Astrocyte of the spinal cord (primary cell): Measurements from ENCODE around the gene ZBTB12.

Experiments used
- DNase-seq: peaks from one replicate; pipeline ENCODE4 v3.0.0; 2011; ENCODE audit warnings: low read depth, low spot score
- H3K4me3 ChIP-seq: 2 replicates; pipeline ENCODE4 v1.5.1; 2011; ENCODE audit warnings: low read depth, mild to moderate bottlenecking, low read length, moderate library complexity
- in situ Hi-C: cut with HindIII; loops from 2 replicates; pipeline ENCODE4 v1.10.0; 2017; ENCODE audit warnings: low sequenced_read_pairs
- TF ChIP-seq, protein P1 (sequence below): IDR thresholded peaks from 2 replicates; pipeline ENCODE4 v1.5.1; 2012; ENCODE audit warnings: low read depth, mild to moderate bottlenecking, low read length, inconsistent platforms

ZBTB12 gene

DNA sequence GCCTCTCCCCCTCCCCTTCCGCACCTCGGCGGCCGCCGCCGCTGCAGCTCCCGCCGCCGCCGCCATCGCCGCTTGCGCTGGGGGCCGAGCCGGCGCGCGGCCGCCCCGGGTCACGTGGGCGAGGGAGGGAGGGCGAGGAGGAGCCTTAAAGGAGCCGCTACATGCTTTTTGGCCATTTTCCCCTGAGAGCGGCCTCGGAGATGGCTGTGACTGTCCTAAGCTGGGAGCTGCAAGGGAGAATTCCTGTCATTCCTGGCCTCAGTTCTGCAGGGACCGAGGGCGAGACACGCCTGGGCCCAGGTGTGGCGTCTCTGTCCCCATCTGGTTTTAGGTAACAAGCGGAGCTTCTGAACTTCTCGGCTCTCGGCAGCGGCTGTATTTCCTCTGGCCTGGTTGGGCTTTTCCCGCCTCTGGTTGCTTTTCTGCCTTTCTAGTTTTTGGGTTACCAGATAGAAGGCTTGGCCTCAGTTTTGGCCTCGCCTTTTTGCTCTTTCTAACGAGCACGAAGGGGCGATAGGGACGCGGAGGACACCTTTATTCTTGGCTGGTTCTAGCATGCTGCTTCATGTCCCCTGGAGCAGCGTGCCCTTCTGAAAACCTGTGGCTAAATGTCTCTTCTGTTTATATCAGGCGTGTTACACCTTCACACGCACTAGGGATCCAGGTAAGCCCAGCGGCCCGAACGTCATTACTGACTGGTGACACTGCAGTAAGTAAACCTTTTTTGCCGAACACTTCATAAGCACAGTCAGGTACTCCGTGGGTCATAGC lies 4.1 kb downstream of the ZBTB12 start, which contains the start of gene EHMT2:
Gene EHMT2 (minus strand): TSS at position 87 of the 771 bp plus-strand sequence. CDS start 21 bp downstream, at position 66.
- TF ChIP-seq, protein P1, sequence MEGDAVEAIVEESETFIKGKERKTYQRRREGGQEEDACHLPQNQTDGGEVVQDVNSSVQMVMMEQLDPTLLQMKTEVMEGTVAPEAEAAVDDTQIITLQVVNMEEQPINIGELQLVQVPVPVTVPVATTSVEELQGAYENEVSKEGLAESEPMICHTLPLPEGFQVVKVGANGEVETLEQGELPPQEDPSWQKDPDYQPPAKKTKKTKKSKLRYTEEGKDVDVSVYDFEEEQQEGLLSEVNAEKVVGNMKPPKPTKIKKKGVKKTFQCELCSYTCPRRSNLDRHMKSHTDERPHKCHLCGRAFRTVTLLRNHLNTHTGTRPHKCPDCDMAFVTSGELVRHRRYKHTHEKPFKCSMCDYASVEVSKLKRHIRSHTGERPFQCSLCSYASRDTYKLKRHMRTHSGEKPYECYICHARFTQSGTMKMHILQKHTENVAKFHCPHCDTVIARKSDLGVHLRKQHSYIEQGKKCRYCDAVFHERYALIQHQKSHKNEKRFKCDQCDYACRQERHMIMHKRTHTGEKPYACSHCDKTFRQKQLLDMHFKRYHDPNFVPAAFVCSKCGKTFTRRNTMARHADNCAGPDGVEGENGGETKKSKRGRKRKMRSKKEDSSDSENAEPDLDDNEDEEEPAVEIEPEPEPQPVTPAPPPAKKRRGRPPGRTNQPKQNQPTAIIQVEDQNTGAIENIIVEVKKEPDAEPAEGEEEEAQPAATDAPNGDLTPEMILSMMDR, result no peak
- in situ Hi-C loops, result no loop called here
- peak within 1 kb of the TSS; percentile 92 for H3K4me3 ChIP-seq
- DNase-seq, result peak; percentile 81

DNA sequence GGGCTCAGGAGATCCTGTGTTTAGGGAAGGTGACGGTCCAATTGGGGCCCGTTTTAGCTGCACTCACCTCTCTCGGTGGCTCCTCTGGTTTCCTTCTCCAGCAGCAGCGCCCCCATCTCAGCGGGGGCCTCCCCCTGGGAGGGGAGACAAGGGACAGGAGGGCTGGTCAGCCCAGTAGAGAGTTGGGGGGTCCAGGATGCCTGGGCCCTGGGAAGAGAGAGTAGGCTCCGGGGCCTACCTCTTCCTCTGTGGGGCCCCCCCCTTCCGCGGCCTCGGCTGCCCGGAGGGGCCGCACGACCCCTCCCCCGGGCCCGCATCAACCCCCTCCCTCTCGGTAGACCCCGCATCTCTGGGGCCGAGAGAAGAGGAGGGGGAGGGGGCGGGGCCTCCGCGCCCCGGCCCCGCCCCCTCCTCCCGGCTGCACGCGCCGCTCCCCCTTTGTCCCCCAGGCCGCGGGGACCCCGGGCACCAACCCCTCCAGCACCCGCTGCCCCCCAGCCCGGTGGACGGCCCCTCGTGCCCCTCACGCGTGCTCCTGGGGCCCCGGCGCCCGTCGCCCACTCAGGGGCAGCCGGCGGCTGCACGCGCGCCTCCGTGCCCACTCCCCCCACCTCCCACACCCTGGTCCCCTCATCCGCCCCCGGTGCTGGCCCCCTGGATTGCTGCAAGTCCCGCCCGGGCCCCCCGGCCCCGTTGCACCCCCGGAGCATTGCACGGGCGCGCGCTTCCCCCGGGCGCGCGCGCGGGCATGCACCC lies 4.9 kb downstream of the ZBTB12 start:
- peak overlapping the region; percentile 92 for H3K4me3 ChIP-seq
- DNase-seq, result no peak
- TF ChIP-seq, protein P1, result no peak
- in situ Hi-C loops, result no loop called here

DNA sequence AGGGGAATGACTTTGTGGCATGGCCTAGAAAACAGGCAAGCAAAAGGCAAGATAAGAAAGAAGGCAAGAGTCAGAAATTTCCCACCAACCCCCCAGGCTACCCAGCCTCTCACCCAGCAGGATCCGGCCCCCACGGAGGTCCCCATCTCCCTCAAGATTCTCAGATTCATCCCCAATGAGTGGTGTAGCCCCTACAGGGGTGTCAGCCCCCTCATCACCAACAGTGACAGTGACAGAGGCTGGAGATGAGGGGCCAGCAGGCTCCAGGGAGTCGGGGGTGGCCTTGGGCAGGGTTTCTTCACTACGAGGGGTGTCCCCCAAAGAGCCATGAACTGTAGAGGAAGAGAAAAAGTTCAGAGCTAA lies 5.4 kb downstream of the ZBTB12 start:
- no peak for DNase-seq
- TF ChIP-seq, protein P1, result no peak
- in situ Hi-C loops, result no loop called here
- H3K4me3 ChIP-seq, result peak overlapping the region; percentile 92

DNA sequence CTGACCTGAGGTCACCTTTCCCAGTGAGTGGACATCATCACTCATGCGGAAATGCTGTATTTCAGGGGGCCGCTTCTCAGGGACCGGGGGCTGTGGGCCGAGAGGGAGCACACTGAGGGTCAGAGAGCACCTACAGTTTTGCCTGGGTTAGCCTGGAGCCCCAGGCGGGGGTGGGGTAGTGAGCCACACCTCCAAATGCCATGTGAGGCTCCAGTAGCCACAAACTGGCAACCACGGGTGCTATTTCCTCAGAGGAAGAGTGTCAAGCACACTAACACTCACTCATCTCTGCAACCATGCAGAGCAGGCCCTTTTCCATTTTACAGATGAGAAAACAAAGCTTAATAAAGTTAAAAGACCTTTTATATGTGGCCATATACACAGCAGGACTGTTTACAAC lies 9.1 kb downstream of the ZBTB12 start:
- H3K4me3 ChIP-seq, result no peak overlapping the region
- TF ChIP-seq, protein P1, result no peak
- no peak for DNase-seq
- in situ Hi-C loops, result no loop called here

DNA sequence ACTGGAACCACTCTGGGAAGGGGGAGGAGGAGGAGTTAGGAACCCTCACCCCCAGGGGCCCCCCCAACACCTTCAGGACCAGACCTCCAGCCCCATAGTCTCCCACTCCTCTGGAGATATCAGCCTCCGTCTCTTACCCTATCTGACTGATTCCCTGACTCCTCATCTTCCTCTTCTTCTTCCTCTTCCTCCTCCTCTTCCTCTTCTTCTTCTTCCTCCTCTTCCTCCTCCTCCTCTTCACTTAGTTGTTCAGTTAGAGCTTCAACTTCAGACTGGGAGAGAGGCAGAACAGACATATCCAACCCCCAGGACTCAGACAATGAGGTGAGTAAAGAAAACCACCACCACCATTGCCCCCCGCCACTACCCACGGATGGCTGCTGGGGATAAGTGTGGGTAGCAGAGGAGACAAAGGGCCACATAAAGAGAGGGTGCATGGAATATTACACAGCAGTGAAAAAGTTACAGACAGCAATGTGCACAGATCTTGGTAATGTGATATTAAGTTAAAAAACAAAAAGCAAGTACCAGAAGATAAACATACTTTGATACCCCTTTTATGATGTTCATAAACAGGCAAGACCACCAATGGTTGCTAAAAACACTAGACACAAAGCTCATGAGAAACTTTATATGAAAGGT lies 12.4 kb downstream of the ZBTB12 start:
- no peak overlapping the region for H3K4me3 ChIP-seq
- TF ChIP-seq, protein P1, result no peak
- in situ Hi-C loops, result no loop called here
- DNase-seq, result no peak
